PC-3 (cell line): ENCODE data around the gene MAGEC3. TPM values are rescaled to one million over a fixed set of nuclear protein-coding genes. Genes with fewer than 3 reads are reported as not detected.
"Not testable (repeated sequence)": the region's sequence is repeated elsewhere in the genome, so short reads cannot be mapped to it uniquely, and the experiment has no call there.

Experiments used
- ATAC-seq: fragments of 200-7000 bp; cut with Tn5 transposase; 2 replicates; pipeline ENCODE4 v1.9.1; 2020; ENCODE audit warnings: mild to moderate bottlenecking, moderate library complexity
- BruUV-seq: library from RNA; stranded (reverse); fragments of 400-500 nt; replicated peaks from 2 replicates; lab custom pipeline; 2021; lab: Mats Ljungman, UMichigan
- CTCF ChIA-PET: fragments of 300-600 bp; sonication (Branson Sonifier 250); formaldehyde crosslinking; loops from one replicate; lab custom pipeline; 2022; ENCODE audit warnings: antibody characterized with exemption; lab: Charles Lee
- POLR2A ChIA-PET: fragments of 300-600 bp; sonication (Branson Sonifier 250); formaldehyde crosslinking; loops from one replicate; lab custom pipeline; 2022; ENCODE audit warnings: antibody characterized with exemption; ENCODE audit not compliant: unreplicated experiment; lab: Charles Lee
- DNase-seq: peaks from one replicate; pipeline ENCODE4 v3.0.0-alpha.2; 2015
- H2AFZ ChIP-seq: fragments of 300-600 bp; sonication (generic); 2 replicates; pipeline ENCODE4 v1.6.0; 2016; ENCODE audit warnings: antibody characterized with exemption, low read length
- H3F3A ChIP-seq: fragments of 300-600 bp; sonication (generic); one replicate; pipeline ENCODE4 v1.6.0; 2017; ENCODE audit warnings: antibody characterized with exemption, low read length, control low read depth, mild to moderate bottlenecking; ENCODE audit not compliant: unreplicated experiment
- H3K27ac ChIP-seq: fragments of 300-600 bp; sonication (generic); 2 replicates; pipeline ENCODE4 v1.5.1; 2016; ENCODE audit warnings: mild to moderate bottlenecking, low read length
- H3K27me3 ChIP-seq: fragments of 300-600 bp; sonication (generic); 2 replicates; pipeline ENCODE4 v1.6.1; 2016; ENCODE audit warnings: low read length, mixed read lengths
- H3K36me3 ChIP-seq: fragments of 300-600 bp; sonication (generic); 2 replicates; pipeline ENCODE4 v1.6.1; 2016; ENCODE audit warnings: low read depth, mixed run types, low read length, mixed read lengths
- H3K4me1 ChIP-seq: fragments of 300-600 bp; sonication (generic); 2 replicates; pipeline ENCODE4 v1.5.1; 2016; ENCODE audit warnings: low read length; ENCODE audit not compliant: insufficient read depth
- H3K4me2 ChIP-seq: fragments of 300-600 bp; sonication (generic); 2 replicates; pipeline ENCODE4 v1.6.0; 2016; ENCODE audit warnings: low read length
- H3K4me3 ChIP-seq: fragments of 300-600 bp; sonication (generic); 2 replicates; pipeline ENCODE4 v1.5.1; 2016; ENCODE audit warnings: mild to moderate bottlenecking, low read length, mixed read lengths
- H3K79me2 ChIP-seq: fragments of 300-600 bp; sonication (generic); 2 replicates; pipeline ENCODE4 v1.6.1; 2017; ENCODE audit warnings: low read length, mixed read lengths
- H3K9ac ChIP-seq: fragments of 300-600 bp; sonication (generic); 2 replicates; pipeline ENCODE4 v1.6.0; 2016; ENCODE audit warnings: mild to moderate bottlenecking, low read length
- H3K9me2 ChIP-seq: fragments of 300-600 bp; sonication (generic); replicated peaks from 2 replicates; pipeline ENCODE4 v1.6.1; 2016; ENCODE audit warnings: mixed run types, low read length, mixed read lengths
- H3K9me3 ChIP-seq: fragments of 300-600 bp; sonication (generic); 2 replicates; pipeline ENCODE4 v1.6.1; 2016; ENCODE audit warnings: low read length, mixed read lengths
- H4K20me1 ChIP-seq: fragments of 300-600 bp; sonication (generic); 2 replicates; pipeline ENCODE4 v1.6.1; 2016; ENCODE audit warnings: low read length, mixed read lengths
- CTCF ChIP-seq: fragments of 300-600 bp; sonication (generic); conservative IDR thresholded peaks from 2 replicates; pipeline ENCODE4 v1.5.1; 2017; ENCODE audit warnings: antibody characterized with exemption, low read depth, mild to moderate bottlenecking, low read length
- EZH2 ChIP-seq: fragments of 300-600 bp; sonication (generic); IDR thresholded peaks from one replicate; pipeline ENCODE4 v1.6.1; 2017; ENCODE audit warnings: antibody characterized with exemption, mild to moderate bottlenecking, low read length; ENCODE audit not compliant: unreplicated experiment
- EZH2phosphoT487 ChIP-seq: fragments of 300-600 bp; sonication (generic); IDR thresholded peaks from 2 replicates; pipeline ENCODE4 v1.6.1; 2018; ENCODE audit warnings: mild to moderate bottlenecking, antibody characterized with exemption, low read length, borderline replicate concordance
- intact Hi-C: fragments of 100-400 bp; cut with micrococcal nuclease; formaldehyde crosslinking; loops from 2 replicates; pipeline ENCODE4 v1.9.0; 2023
- total RNA-seq: library from RNA; depleted of rRNA; stranded (reverse); fragments of >200 nt; gene quantifications from 2 replicates; pipeline ENCODE4 v1.2.3, GENCODE V29; 2014

The MAGEC3 gene
- total RNA-seq, 1 experiment from 2014 or later: not detected

DNA sequence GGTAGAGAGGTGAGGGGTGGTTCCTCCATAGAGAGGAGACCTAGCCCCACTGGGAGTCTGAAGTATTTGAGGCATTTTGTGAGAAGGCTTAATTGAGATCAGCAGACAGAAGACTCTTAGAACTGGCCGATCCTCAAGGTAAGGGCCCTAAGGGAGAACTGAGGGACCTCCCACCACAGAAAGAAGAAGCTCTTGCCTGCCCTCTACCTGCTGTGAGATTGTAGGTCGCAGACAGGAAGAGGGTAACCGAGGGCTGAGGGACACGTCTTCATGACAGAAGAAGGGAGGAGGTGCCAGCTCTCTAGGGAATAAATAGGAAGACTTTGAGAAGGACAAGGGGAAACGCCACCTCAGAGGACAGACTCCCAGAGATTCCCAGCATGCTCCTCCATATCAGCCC lies 41.5 kb downstream of the MAGEC3 start:
- ATAC-seq: no peak
- H3K79me2 ChIP-seq: no peaks in the 10 kb centered on the region
- H2AFZ ChIP-seq: no peak overlapping the region
- intact Hi-C loops: no loop called here
- no peaks in the 10 kb centered on the region for H3K9me3 ChIP-seq
- H3F3A ChIP-seq: no peaks in the 10 kb centered on the region
- H3K4me3 ChIP-seq: no peak overlapping the region
- no peak overlapping the region for H3K4me2 ChIP-seq
- peak; percentile 32 for DNase-seq
- ChIA-PET POLR2A (no interaction called here), CTCF (no interaction called here)
- no peak overlapping the region for H3K27ac ChIP-seq
- TF ChIP-seq CTCF (peak; percentile 20; the same call in 1 of the 2 replicates), EZH2phosphoT487 (no peak)
- no peaks in the 10 kb centered on the region for H3K9me2 ChIP-seq
- no peaks in the 10 kb centered on the region for H4K20me1 ChIP-seq
- no peaks in the 10 kb centered on the region for H3K27me3 ChIP-seq
- BruUV-seq: no TSS peak
- H3K36me3 ChIP-seq: no peaks in the 10 kb centered on the region
- no peaks in the 10 kb centered on the region for H3K4me1 ChIP-seq
- no peak overlapping the region for H3K9ac ChIP-seq

DNA sequence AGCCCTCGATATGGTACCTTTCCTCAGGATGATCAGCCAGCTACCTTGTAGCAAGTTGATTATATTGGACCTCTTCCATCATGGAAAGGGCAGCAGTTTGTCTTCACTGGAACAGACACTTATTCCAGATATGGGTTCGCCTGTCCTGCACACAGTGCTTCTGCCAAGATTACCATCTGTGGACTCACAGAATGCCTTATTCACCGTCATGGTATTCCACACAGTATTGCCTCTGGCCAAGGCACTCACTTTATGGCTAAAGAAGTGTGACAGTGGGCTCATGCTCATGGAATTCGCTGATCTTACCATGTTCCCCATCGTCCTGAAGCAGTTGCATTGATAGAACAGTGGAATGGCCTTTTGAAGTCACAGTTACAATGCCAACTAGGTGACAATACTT lies 50.7 kb downstream of the MAGEC3 start:
- H3K4me3 ChIP-seq, H3F3A ChIP-seq, H4K20me1 ChIP-seq, H3K4me2 ChIP-seq, H3K36me3 ChIP-seq, H3K9me3 ChIP-seq, H3K9me2 ChIP-seq, H3K4me1 ChIP-seq, H3K27ac ChIP-seq, intact Hi-C loops, H3K9ac ChIP-seq, POLR2A ChIA-PET, H3K27me3 ChIP-seq, H3K79me2 ChIP-seq, CTCF ChIA-PET, H2AFZ ChIP-seq, BruUV-seq, ATAC-seq: not testable (repeated sequence)
- peak; percentile 3 for DNase-seq

GRCh38 chrX:141894733-141895132 lies 56.6 kb downstream of the MAGEC3 start:
- no peaks in the 10 kb centered on the region for H3K79me2 ChIP-seq
- H3K4me3 ChIP-seq: no peak overlapping the region
- no peak overlapping the region for H3K27ac ChIP-seq
- H3K4me2 ChIP-seq: no peak overlapping the region
- POLR2A ChIA-PET: no interaction called here
- BruUV-seq: no TSS peak
- no peaks in the 10 kb centered on the region for H3K27me3 ChIP-seq
- no peaks in the 10 kb centered on the region for H3K9me3 ChIP-seq
- intact Hi-C loops: no loop called here
- H3K9ac ChIP-seq: no peak overlapping the region
- H4K20me1 ChIP-seq: no peaks in the 10 kb centered on the region
- no peaks in the 10 kb centered on the region for H3F3A ChIP-seq
- ATAC-seq (no peak), DNase-seq (no peak)
- no peaks in the 10 kb centered on the region for H3K36me3 ChIP-seq
- CTCF ChIA-PET: no interaction called here
- no peak for TF ChIP-seq EZH2
- no peak for TF ChIP-seq CTCF
- TF ChIP-seq EZH2phosphoT487: no peak
- no peaks in the 10 kb centered on the region for H3K4me1 ChIP-seq
- H2AFZ ChIP-seq: no peak overlapping the region
- no peaks in the 10 kb centered on the region for H3K9me2 ChIP-seq
